GOT3 (cell line): ENCODE measurements around the gene GRIK3.
"Not testable (repeated sequence)": the region's sequence is repeated elsewhere in the genome, so short reads cannot be mapped to it uniquely, and the experiment has no call there.

Experiments
- DNase-seq: peaks from one replicate; lab custom pipeline; 2025; ENCODE audit warnings: mixed read lengths; lab: John Stamatoyannopoulos, UW

The GRIK3 gene

GRCh38 chr1:37034121-37035013 is at the start of gene GRIK3:
Gene GRIK3, minus strand, starts transcription at chr1:37034515. Its CDS starts 407 bp downstream, at chr1:37034108.
- no peak for DNase-seq

GRCh38 chr1:37084013-37084412 is 49.7 kb upstream of the GRIK3 start:
- DNase-seq, result no peak

- no peak for DNase-seq
These were observed 49.3 kb upstream of the GRIK3 start for GRCh38 chr1:37083603-37084002.

- DNase-seq, result not testable (repeated sequence)
These were observed 46.1 kb upstream of the GRIK3 start for GRCh38 chr1:37080296-37080986.

GRCh38 chr1:37078866-37079265 is 44.6 kb upstream of the GRIK3 start:
- DNase-seq, result no peak

GRCh38 chr1:37076168-37076567 is 41.9 kb upstream of the GRIK3 start:
- no peak for DNase-seq

- no peak for DNase-seq
These were observed 39.6 kb upstream of the GRIK3 start for GRCh38 chr1:37073854-37074379.

GRCh38 chr1:37073152-37073853 is 39.0 kb upstream of the GRIK3 start:
- DNase-seq, result no peak

- no peak for DNase-seq
These were observed 37.5 kb upstream of the GRIK3 start for GRCh38 chr1:37071829-37072228.

GRCh38 chr1:37070126-37070525 is 35.8 kb upstream of the GRIK3 start:
- DNase-seq, result no peak

- DNase-seq, result no peak
These were observed 35.1 kb upstream of the GRIK3 start for GRCh38 chr1:37069406-37069805.

GRCh38 chr1:37068897-37069296 is 34.6 kb upstream of the GRIK3 start:
- no peak for DNase-seq

- no peak for DNase-seq
These were observed 33.9 kb upstream of the GRIK3 start for GRCh38 chr1:37068260-37068659.

- no peak for DNase-seq
These were observed 29.7 kb upstream of the GRIK3 start for GRCh38 chr1:37064039-37064438.

GRCh38 chr1:37059346-37059745 is 25.0 kb upstream of the GRIK3 start:
- DNase-seq, result no peak

GRCh38 chr1:37058424-37058988 is 24.2 kb upstream of the GRIK3 start:
- DNase-seq, result no peak

GRCh38 chr1:37056325-37056724 is 22.0 kb upstream of the GRIK3 start:
- DNase-seq, result no peak

GRCh38 chr1:37055631-37056030 is 21.3 kb upstream of the GRIK3 start:
- no peak for DNase-seq

- DNase-seq, result no peak
These were observed 18.9 kb upstream of the GRIK3 start for GRCh38 chr1:37053173-37053572.

GRCh38 chr1:37052120-37052519 is 17.8 kb upstream of the GRIK3 start:
- no peak for DNase-seq

GRCh38 chr1:37051346-37051745 is 17.0 kb upstream of the GRIK3 start:
- DNase-seq, result no peak

- DNase-seq, result no peak
These were observed 13.2 kb upstream of the GRIK3 start for GRCh38 chr1:37047542-37047941.
